Keratinocyte (primary cell): ENCODE data around the gene ZPLD1.

Experiments
- EZH2 ChIP-seq: IDR thresholded peaks from one replicate; pipeline ENCODE4 v1.6.1; 2012; ENCODE audit warnings: inconsistent platforms, mild to moderate bottlenecking, low read length, moderate library complexity
- TF ChIP-seq, protein P1 (sequence below), 3 experiments: IDR thresholded peaks in 1 of 3; conservative IDR thresholded peaks in 1 of 3; optimal IDR thresholded peaks in 1 of 3; 2 replicates in 2 of 3; 3 replicates in 1 of 3; pipeline versions ENCODE3 to v1.5.1; 2011; ENCODE audit warnings: low read length in 3 of 3, mild to moderate bottlenecking in 3 of 3, moderate library complexity in 2 of 3, control low read depth in 1 of 3, inconsistent platforms in 1 of 3; ENCODE audit not compliant: insufficient read depth in 2 of 3; ENCODE audit errors: extremely low read depth in 1 of 3

DNA sequence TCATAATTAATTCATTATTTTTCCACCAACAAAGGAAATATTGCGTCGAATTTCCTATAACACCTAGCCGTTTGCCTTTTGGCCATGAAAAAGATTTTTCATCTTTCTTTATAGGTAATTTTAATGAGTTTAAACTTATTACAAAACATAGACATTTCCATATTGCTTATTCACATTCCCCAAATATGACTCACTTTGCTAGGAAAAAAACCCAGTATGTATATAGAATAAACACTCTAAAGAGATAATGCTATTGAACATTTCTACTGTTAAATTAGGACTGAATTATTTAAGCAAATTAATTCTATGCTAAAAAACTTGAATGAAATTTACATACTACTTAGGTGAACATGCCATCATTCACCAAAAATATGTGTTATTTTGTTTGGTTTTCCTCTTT lies 16.2 kb downstream of the ZPLD1 start:
- TF ChIP-seq, protein P1, sequence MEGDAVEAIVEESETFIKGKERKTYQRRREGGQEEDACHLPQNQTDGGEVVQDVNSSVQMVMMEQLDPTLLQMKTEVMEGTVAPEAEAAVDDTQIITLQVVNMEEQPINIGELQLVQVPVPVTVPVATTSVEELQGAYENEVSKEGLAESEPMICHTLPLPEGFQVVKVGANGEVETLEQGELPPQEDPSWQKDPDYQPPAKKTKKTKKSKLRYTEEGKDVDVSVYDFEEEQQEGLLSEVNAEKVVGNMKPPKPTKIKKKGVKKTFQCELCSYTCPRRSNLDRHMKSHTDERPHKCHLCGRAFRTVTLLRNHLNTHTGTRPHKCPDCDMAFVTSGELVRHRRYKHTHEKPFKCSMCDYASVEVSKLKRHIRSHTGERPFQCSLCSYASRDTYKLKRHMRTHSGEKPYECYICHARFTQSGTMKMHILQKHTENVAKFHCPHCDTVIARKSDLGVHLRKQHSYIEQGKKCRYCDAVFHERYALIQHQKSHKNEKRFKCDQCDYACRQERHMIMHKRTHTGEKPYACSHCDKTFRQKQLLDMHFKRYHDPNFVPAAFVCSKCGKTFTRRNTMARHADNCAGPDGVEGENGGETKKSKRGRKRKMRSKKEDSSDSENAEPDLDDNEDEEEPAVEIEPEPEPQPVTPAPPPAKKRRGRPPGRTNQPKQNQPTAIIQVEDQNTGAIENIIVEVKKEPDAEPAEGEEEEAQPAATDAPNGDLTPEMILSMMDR (optimal IDR thresholded peaks at IDR 0.05 in 1 of 3, IDR thresholded peaks at IDR 0.05 in 1 of 3, conservative IDR thresholded peaks at IDR 0.05 in 1 of 3; ENCODE audit: extremely low read depth in 1 of 3, insufficient read depth in 2 of 3, low read length in 3 of 3): no peak
- no peak for TF ChIP-seq EZH2
